NCI-H1417 treated with DMSO at 0.1 percent for 48 hours (cell line): Measurements from ENCODE around the gene GSTM4.
"Not testable (repeated sequence)": the region's sequence is repeated elsewhere in the genome, so short reads cannot be mapped to it uniquely, and the experiment has no call there.

ENCODE experiments used
- DNase-seq: peaks from one replicate; lab custom pipeline; 2025; lab: John Stamatoyannopoulos, UW

GSTM4 gene

GRCh38 chr1:109704173-109704572 is 48.3 kb downstream of the GSTM4 start:
- no peak for DNase-seq

- DNase-seq, result no peak
These were observed 49.5 kb downstream of the GSTM4 start for GRCh38 chr1:109705411-109705810.

- DNase-seq, result not testable (repeated sequence)
These were observed 53.0 kb downstream of the GSTM4 start for GRCh38 chr1:109708949-109709348.

- DNase-seq, result not testable (repeated sequence)
These were observed 53.9 kb downstream of the GSTM4 start for GRCh38 chr1:109709822-109710221.
